Loucy (cell line): ENCODE data around the gene NCOA7.

Experiments
- H2AFZ ChIP-seq: fragments of 200-600 bp; sonication (generic); 2 replicates; pipeline ENCODE4 v1.6.0; 2016; ENCODE audit warnings: antibody characterized with exemption, mild to moderate bottlenecking, low read length, moderate library complexity
- H3F3A ChIP-seq: fragments of 200-600 bp; 2 replicates; pipeline ENCODE4 v1.6.0; 2016; ENCODE audit warnings: antibody characterized with exemption, low read depth, mild to moderate bottlenecking
- H3K27me3 ChIP-seq: fragments of 200-600 bp; sonication (generic); 2 replicates; pipeline ENCODE4 v1.6.1; 2014; ENCODE audit warnings: low read length, mild to moderate bottlenecking; ENCODE audit not compliant: insufficient read depth, poor library complexity, severe bottlenecking
- H3K36me3 ChIP-seq: fragments of 200-600 bp; sonication (generic); 2 replicates; pipeline ENCODE4 v1.6.1; 2016; ENCODE audit warnings: low read length; ENCODE audit not compliant: insufficient read depth
- H3K4me1 ChIP-seq: fragments of 200-600 bp; sonication (generic); 2 replicates; pipeline ENCODE4 v1.5.1; 2014; ENCODE audit warnings: low read length, mild to moderate bottlenecking; ENCODE audit not compliant: insufficient read depth, poor library complexity, severe bottlenecking
- H3K4me2 ChIP-seq: fragments of 200-600 bp; sonication (generic); 2 replicates; pipeline ENCODE4 v1.6.0; 2014; ENCODE audit warnings: antibody characterized with exemption, low read length, low read depth, mild to moderate bottlenecking; ENCODE audit not compliant: poor library complexity, severe bottlenecking
- H3K4me3 ChIP-seq: fragments of 200-600 bp; sonication (generic); 2 replicates; pipeline ENCODE4 v1.5.1; 2014; ENCODE audit warnings: low read length, mild to moderate bottlenecking, mixed read lengths; ENCODE audit not compliant: poor library complexity, severe bottlenecking
- H3K79me2 ChIP-seq: fragments of 200-600 bp; sonication (generic); 2 replicates; pipeline ENCODE4 v1.6.1; 2014; ENCODE audit warnings: low read length; ENCODE audit not compliant: insufficient read depth
- H3K9ac ChIP-seq: fragments of 200-600 bp; sonication (generic); 2 replicates; pipeline ENCODE4 v1.6.0; 2014; ENCODE audit warnings: mild to moderate bottlenecking, low read depth, low read length, moderate library complexity; ENCODE audit not compliant: poor library complexity, severe bottlenecking
- H3K9me2 ChIP-seq: fragments of 200-600 bp; sonication (generic); replicated peaks from 2 replicates; pipeline ENCODE4 v1.6.1; 2016; ENCODE audit warnings: low read depth, low read length, mixed read lengths
- H3K9me3 ChIP-seq: fragments of 200-600 bp; sonication (generic); 2 replicates; pipeline ENCODE4 v1.6.1; 2014; ENCODE audit warnings: mild to moderate bottlenecking, antibody characterized with exemption, low read length, low read depth; ENCODE audit not compliant: insufficient read depth
- H4K20me1 ChIP-seq: fragments of 200-600 bp; sonication (generic); 2 replicates; pipeline ENCODE4 v1.6.0; 2014; ENCODE audit warnings: antibody characterized with exemption, low read length, mild to moderate bottlenecking; ENCODE audit not compliant: insufficient read depth, poor library complexity, severe bottlenecking
- CTCF ChIP-seq: fragments of 200-600 bp; sonication (generic); conservative IDR thresholded peaks from 2 replicates; pipeline ENCODE4 v1.5.1; 2014; ENCODE audit warnings: mild to moderate bottlenecking, antibody characterized with exemption, low read length
- EZH2phosphoT487 ChIP-seq: fragments of 200-600 bp; IDR thresholded peaks from 2 replicates; pipeline ENCODE4 v1.6.1; 2018; ENCODE audit warnings: antibody characterized with exemption, mild to moderate bottlenecking, moderate library complexity, borderline replicate concordance

The NCOA7 gene

GRCh38 chr6:125791151-125791819, 525 bp downstream of the NCOA7 start:
- H3K36me3 ChIP-seq: no peaks in the 10 kb centered on the region
- H3K27me3 ChIP-seq: no peaks in the 10 kb centered on the region
- no peaks in the 10 kb centered on the region for H3F3A ChIP-seq
- H3K4me2 ChIP-seq: peak overlapping the region; percentile 74
- peak overlapping the region; percentile 71 for H2AFZ ChIP-seq
- no peaks in the 10 kb centered on the region for H3K9me2 ChIP-seq
- TF ChIP-seq EZH2phosphoT487 (no peak), CTCF (peak; percentile 75)
- H3K4me1 ChIP-seq: peaks cover 47% of the 10 kb centered on the region
- H3K79me2 ChIP-seq: peaks cover 55% of the 10 kb centered on the region
- H3K9ac ChIP-seq: peak overlapping the region; percentile 90
- no peaks in the 10 kb centered on the region for H3K9me3 ChIP-seq
- H4K20me1 ChIP-seq: peaks cover 14% of the 10 kb centered on the region
- peak overlapping the region; percentile 82 for H3K4me3 ChIP-seq

GRCh38 chr6:125791820-125792165, 1.0 kb downstream of the NCOA7 start:
- Histone ChIP-seq H3K9ac (peak overlapping the region; percentile 90), H2AFZ (no peak overlapping the region), H3K4me2 (peak overlapping the region; percentile 74), H4K20me1 (peaks cover 14% of the 10 kb centered on the region), H3K79me2 (peaks cover 60% of the 10 kb centered on the region), H3K9me2 (no peaks in the 10 kb centered on the region), H3K27me3 (no peaks in the 10 kb centered on the region), H3K4me1 (peaks cover 47% of the 10 kb centered on the region), H3K9me3 (no peaks in the 10 kb centered on the region), H3K4me3 (peak overlapping the region; percentile 82), H3F3A (no peaks in the 10 kb centered on the region), H3K36me3 (no peaks in the 10 kb centered on the region)
- TF ChIP-seq EZH2phosphoT487 (no peak), CTCF (no peak; the same call in 1 of the 2 replicates)

- Histone ChIP-seq H3F3A (no peaks in the 10 kb centered on the region), H3K9me3 (no peaks in the 10 kb centered on the region), H3K79me2 (peaks cover 63% of the 10 kb centered on the region), H3K27me3 (no peaks in the 10 kb centered on the region), H3K4me2 (peak overlapping the region; percentile 74), H3K9me2 (no peaks in the 10 kb centered on the region), H3K9ac (peak overlapping the region; percentile 90), H3K4me3 (peak overlapping the region; percentile 82), H2AFZ (no peak overlapping the region), H4K20me1 (peaks cover 14% of the 10 kb centered on the region), H3K36me3 (no peaks in the 10 kb centered on the region), H3K4me1 (peaks cover 47% of the 10 kb centered on the region)
- no peak for TF ChIP-seq CTCF
- no peak for TF ChIP-seq EZH2phosphoT487
Observed at GRCh38 chr6:125792172-125792571, 1.4 kb downstream of the NCOA7 start.
